ENCODE results near the gene GGT5.

DNA sequence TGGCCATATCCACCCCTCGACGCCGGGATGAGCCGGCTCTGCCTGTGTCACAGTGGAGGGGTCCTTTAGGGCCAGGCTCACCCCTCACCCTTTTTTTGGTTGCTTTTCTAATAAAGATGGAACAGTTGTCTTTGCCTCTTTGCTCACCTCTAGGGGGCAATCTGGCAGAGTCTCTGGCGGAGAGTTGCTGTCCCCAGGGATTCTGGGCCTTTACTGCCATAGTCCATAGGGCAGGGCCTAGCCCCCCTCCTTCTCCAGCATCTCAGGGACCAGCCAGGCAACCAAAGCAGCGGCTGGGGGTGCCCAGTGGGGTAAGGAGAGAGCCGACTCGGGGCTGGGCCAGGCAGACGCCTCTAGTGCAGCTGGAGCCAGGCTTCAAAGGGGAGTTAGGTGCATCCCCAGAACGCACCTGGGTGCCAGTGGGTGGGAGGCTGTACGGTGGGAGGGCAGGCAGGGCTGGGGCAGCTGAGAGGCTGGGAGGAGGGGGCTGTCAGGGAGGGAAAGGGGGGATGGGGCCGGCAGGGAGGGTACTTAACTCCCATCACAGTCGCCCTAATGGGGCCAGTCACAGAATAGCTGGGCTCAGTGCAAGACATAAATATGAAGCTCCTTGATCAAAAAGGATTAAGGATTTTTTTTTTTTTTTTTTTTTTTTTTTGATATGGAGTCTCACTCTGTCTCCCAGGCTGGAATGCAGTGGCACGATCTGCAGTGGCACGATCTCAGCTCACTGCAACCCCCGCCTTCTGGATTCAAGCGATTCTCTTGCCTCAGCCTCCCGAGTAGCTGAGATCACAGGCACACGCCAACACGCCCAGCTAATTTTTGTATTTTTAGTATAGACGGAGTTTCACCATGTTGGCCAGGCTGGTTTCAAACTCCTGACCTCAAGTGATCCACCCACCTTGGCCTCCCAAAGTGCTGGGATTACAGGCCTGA is 66.1 kb downstream of the GGT5 start:
- TF ChIP-seq POLR2A (IDR thresholded peaks at IDR 0.05) = no peak
- TF ChIP-seq, protein P1, sequence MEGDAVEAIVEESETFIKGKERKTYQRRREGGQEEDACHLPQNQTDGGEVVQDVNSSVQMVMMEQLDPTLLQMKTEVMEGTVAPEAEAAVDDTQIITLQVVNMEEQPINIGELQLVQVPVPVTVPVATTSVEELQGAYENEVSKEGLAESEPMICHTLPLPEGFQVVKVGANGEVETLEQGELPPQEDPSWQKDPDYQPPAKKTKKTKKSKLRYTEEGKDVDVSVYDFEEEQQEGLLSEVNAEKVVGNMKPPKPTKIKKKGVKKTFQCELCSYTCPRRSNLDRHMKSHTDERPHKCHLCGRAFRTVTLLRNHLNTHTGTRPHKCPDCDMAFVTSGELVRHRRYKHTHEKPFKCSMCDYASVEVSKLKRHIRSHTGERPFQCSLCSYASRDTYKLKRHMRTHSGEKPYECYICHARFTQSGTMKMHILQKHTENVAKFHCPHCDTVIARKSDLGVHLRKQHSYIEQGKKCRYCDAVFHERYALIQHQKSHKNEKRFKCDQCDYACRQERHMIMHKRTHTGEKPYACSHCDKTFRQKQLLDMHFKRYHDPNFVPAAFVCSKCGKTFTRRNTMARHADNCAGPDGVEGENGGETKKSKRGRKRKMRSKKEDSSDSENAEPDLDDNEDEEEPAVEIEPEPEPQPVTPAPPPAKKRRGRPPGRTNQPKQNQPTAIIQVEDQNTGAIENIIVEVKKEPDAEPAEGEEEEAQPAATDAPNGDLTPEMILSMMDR (IDR thresholded peaks at IDR 0.05) = peak in 1 of 5 experiments; percentile 14
- no peak for TF ChIP-seq EP300 (IDR thresholded peaks at IDR 0.05)

Measured in tibial nerve (tissue), 4 donors.